Cardiac muscle cell (in vitro differentiated cells and primary cell): ENCODE data around the gene CAPN5. TPM values are rescaled to one million over a fixed set of nuclear protein-coding genes. Genes with fewer than 3 reads are reported as not detected.
A peak's percentile ranks its signal among the peaks of the same experiment; 100 is the strongest.

ENCODE experiments used
- DNase-seq, 2 donors: peaks; one replicate each; pipeline versions ENCODE4 v3.0.0 to v3.0.0-alpha.2; 2010 to 2017; ENCODE audit warnings: low read depth in 1 of 2, low spot score in 1 of 2
- H3K27ac ChIP-seq: fragments of 200-600 bp; sonication (generic); 2 replicates; pipeline ENCODE4 v1.5.1; 2016
- H3K27me3 ChIP-seq: fragments of 200-600 bp; sonication (generic); 2 replicates; pipeline ENCODE4 v1.6.0; 2016; ENCODE audit warnings: control low read depth
- H3K36me3 ChIP-seq: fragments of 200-600 bp; sonication (generic); 2 replicates; pipeline ENCODE4 v1.5.1; 2016; ENCODE audit warnings: control low read depth
- H3K4me1 ChIP-seq: fragments of 200-600 bp; sonication (generic); 2 replicates; pipeline ENCODE4 v1.8.1; 2017; ENCODE audit warnings: low read depth, mild to moderate bottlenecking, mixed run types
- H3K4me3 ChIP-seq: fragments of 200-600 bp; sonication (generic); 2 replicates; pipeline ENCODE4 v1.5.1; 2016; ENCODE audit warnings: mild to moderate bottlenecking
- H3K9me3 ChIP-seq: fragments of 200-600 bp; sonication (generic); 2 replicates; pipeline ENCODE4 v1.5.1; 2017; ENCODE audit warnings: low read depth, mild to moderate bottlenecking, control low read depth
- polyA plus RNA-seq: library from polyadenylated mRNA; unstranded; fragments of >200 nt; fragmentation: Nextera tagmentation; extraction: Ambion mirVana; gene quantifications from 2 replicates; pipeline ENCODE4 v1.2.1, GENCODE V29; 2016
- total RNA-seq: library from RNA; depleted of rRNA; stranded (reverse); fragments of >200 nt; gene quantifications from 2 replicates; pipeline ENCODE4 v1.2.3, GENCODE V29; 2016
- TF ChIP-seq, protein P1 (sequence below): IDR thresholded peaks from 2 replicates; pipeline ENCODE4 v1.5.1; 2012; ENCODE audit warnings: low read depth, mild to moderate bottlenecking, low read length

Gene CAPN5
- total and polyA plus RNA-seq, 2 experiments from 2014 or later = 9.8 to 10.0 TPM

DNA sequence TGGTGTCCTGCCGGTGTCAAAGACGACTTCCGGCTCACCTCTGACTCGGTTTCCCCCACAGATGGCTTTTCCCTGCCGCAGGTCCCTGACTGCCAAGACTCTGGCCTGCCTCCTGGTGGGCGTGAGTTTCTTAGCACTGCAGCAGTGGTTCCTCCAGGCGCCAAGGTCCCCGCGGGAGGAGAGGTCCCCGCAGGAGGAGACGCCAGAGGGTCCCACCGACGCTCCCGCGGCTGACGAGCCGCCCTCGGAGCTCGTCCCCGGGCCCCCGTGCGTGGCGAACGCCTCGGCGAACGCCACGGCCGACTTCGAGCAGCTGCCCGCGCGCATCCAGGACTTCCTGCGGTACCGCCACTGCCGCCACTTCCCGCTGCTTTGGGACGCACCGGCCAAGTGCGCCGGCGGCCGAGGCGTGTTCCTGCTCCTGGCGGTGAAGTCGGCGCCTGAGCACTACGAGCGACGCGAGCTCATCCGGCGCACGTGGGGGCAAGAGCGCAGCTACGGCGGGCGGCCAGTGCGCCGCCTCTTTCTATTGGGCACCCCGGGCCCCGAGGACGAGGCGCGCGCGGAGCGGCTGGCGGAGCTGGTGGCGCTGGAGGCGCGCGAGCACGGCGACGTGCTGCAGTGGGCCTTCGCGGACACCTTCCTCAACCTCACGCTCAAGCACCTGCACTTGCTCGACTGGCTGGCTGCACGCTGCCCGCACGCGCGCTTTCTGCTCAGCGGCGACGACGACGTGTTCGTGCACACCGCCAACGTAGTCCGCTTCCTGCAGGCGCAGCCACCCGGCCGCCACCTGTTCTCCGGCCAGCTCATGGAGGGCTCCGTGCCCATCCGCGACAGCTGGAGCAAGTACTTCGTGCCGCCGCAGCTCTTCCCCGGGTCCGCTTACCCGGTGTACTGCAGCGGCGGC is 27.0 kb upstream of the CAPN5 start:
- Histone ChIP-seq H3K9me3 (no peaks in the 10 kb centered on the region), H3K4me3 (peak overlapping the region; percentile 10), H3K4me1 (no peaks in the 10 kb centered on the region), H3K36me3 (no peaks in the 10 kb centered on the region), H3K27ac (no peak overlapping the region), H3K27me3 (peaks cover 27% of the 10 kb centered on the region)
- peak; percentile 55 to 59 for DNase-seq
- TF ChIP-seq, protein P1, sequence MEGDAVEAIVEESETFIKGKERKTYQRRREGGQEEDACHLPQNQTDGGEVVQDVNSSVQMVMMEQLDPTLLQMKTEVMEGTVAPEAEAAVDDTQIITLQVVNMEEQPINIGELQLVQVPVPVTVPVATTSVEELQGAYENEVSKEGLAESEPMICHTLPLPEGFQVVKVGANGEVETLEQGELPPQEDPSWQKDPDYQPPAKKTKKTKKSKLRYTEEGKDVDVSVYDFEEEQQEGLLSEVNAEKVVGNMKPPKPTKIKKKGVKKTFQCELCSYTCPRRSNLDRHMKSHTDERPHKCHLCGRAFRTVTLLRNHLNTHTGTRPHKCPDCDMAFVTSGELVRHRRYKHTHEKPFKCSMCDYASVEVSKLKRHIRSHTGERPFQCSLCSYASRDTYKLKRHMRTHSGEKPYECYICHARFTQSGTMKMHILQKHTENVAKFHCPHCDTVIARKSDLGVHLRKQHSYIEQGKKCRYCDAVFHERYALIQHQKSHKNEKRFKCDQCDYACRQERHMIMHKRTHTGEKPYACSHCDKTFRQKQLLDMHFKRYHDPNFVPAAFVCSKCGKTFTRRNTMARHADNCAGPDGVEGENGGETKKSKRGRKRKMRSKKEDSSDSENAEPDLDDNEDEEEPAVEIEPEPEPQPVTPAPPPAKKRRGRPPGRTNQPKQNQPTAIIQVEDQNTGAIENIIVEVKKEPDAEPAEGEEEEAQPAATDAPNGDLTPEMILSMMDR = peak; percentile 72

DNA sequence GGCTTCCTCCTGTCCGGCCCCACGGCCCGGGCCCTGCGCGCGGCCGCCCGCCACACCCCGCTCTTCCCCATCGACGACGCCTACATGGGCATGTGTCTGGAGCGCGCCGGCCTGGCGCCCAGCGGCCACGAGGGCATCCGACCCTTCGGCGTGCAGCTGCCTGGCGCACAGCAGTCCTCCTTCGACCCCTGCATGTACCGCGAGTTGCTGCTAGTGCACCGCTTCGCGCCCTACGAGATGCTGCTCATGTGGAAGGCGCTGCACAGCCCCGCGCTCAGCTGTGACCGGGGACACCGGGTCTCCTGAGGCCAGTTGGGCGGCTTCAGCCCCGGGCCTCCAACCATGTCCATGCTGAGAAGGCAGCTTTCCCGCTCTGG is 26.4 kb upstream of the CAPN5 start:
- Histone ChIP-seq H3K27me3 (peaks cover 31% of the 10 kb centered on the region), H3K4me3 (no peak overlapping the region), H3K4me1 (no peaks in the 10 kb centered on the region), H3K9me3 (no peaks in the 10 kb centered on the region), H3K36me3 (no peaks in the 10 kb centered on the region), H3K27ac (no peak overlapping the region)
- no peak for DNase-seq
- TF ChIP-seq, protein P1 = no peak

DNA sequence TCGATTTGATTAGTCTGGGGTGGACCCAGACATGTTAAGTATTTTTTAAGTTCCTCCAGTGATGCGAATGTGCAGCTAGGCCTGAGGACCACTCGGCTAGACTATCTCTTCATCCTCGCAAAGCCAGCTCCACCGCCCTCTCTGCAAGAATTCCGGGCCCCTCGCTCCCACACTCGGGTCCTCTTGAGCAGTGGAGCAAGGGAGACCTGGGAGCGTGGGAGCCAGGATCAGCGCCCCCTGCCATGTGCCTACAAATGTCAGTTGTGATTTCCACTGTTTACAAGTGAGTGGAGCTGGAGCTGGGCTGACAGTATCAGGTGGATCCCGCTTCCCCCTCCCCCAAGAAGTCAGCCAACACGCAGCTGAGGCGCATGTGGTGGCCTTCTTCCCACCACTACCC is 25.9 kb upstream of the CAPN5 start:
- H3K4me1 ChIP-seq = no peaks in the 10 kb centered on the region
- TF ChIP-seq, protein P1 = no peak
- no peaks in the 10 kb centered on the region for H3K36me3 ChIP-seq
- H3K9me3 ChIP-seq = no peaks in the 10 kb centered on the region
- H3K27me3 ChIP-seq = peaks cover 36% of the 10 kb centered on the region
- H3K27ac ChIP-seq = no peak overlapping the region
- H3K4me3 ChIP-seq = no peak overlapping the region
- no peak for DNase-seq

DNA sequence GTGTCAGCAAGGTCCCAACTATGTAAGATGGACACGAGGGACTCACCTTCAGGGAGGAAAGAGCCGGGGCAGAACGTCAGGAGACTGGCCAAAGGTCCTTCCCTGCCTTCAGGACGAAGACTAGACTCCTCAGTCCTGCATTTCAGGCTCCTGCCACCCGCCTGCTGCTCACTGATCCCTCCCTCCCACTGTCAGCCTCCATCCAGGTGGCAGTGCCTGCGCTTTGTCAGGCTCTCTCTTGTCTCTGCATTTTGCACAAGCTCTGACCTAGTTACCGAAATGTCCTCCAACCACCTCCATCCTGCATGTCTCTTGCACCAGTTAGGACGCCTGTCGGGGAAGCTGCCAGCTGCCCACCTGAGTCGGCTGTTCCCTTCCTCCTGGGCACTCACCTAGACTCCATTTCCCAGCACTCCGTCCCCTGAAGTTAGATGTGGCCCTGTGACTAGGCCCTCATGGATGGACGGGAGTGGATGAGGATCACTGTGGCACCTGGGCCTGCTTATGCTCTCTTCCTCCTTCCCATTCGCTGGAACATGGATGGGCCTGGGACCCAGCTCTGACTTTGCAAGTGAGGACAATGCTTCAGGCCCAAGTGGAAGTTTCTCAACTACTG is 24.6 kb upstream of the CAPN5 start:
- no peak for DNase-seq
- Histone ChIP-seq H3K9me3 (no peaks in the 10 kb centered on the region), H3K36me3 (no peaks in the 10 kb centered on the region), H3K27me3 (peaks cover 37% of the 10 kb centered on the region), H3K4me1 (no peaks in the 10 kb centered on the region), H3K4me3 (no peak overlapping the region), H3K27ac (no peak overlapping the region)
- TF ChIP-seq, protein P1 = no peak

DNA sequence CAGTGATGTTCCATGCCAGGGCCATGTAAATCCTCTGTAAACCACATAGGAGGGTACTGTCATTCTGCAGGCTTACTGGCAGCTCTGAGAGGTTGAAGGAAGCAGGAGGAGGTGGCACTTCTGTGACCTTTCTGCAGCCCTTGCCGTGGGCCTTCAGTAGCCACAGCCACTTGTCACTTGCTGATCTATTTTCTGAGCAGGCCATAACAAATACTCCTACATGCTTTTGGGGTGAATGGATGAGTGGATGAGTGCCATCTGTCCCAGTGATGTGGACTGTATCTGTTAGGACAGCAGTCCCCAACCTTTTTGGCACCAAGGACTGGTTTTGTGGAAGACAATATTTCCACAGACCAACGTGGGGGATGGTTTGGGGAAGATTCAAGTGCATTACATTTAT is 22.4 kb upstream of the CAPN5 start:
- no peak for DNase-seq
- Histone ChIP-seq H3K4me1 (no peaks in the 10 kb centered on the region), H3K27me3 (peaks cover 27% of the 10 kb centered on the region), H3K36me3 (no peaks in the 10 kb centered on the region), H3K27ac (no peak overlapping the region), H3K9me3 (no peaks in the 10 kb centered on the region), H3K4me3 (no peak overlapping the region)
- TF ChIP-seq, protein P1 = no peak
